Stomach (tissue), 4 donors: ENCODE data around the gene SLC35G6.

ENCODE experiments used
- CTCF ChIP-seq, 7 experiments: fragments of 450-650 bp in 4 of 7; fragments of 200-600 bp in 3 of 7; sonication (generic) in 3 of 7; IDR thresholded peaks; one replicate each; pipeline ENCODE4 v1.5.1; 2016 to 2019; ENCODE audit warnings: antibody characterized with exemption in 7 of 7, control low read depth in 2 of 7, mild to moderate bottlenecking in 1 of 7
- EP300 ChIP-seq: sonication (generic); formaldehyde crosslinking; IDR thresholded peaks from one replicate; pipeline ENCODE4 v1.6.1; 2017; ENCODE audit warnings: antibody characterized with exemption
- POLR2A ChIP-seq, 4 donors: fragments of 450-650 bp; IDR thresholded peaks; one replicate each; pipeline ENCODE4 v1.6.1; 2016; ENCODE audit warnings: antibody characterized with exemption in 4 of 4, control low read depth in 2 of 4, mild to moderate bottlenecking in 1 of 4, moderate library complexity in 1 of 4

GRCh38 chr17:7486181-7486580 is 4.9 kb downstream of the SLC35G6 start:
- no peak for TF ChIP-seq CTCF (IDR thresholded peaks at IDR 0.05)
- no peak for TF ChIP-seq POLR2A (IDR thresholded peaks at IDR 0.05)
- TF ChIP-seq EP300: no peak
